Muscle layer of colon (tissue), 2 donors: ENCODE measurements around the gene MYO1C.

Source experiments
- H3K27ac ChIP-seq: one replicate; pipeline ENCODE4 v1.7.0; 2013; ENCODE audit warnings: low read depth, mild to moderate bottlenecking, low read length, moderate library complexity
- H3K27me3 ChIP-seq, 2 donors: one replicate each; pipeline ENCODE4 v1.7.0; 2013; ENCODE audit warnings: low read length in 2 of 2, mild to moderate bottlenecking in 2 of 2; ENCODE audit not compliant: insufficient read depth in 2 of 2, control insufficient read depth in 1 of 2
- H3K36me3 ChIP-seq: one replicate; pipeline ENCODE4 v1.7.0; 2013; ENCODE audit warnings: mild to moderate bottlenecking, low read length; ENCODE audit not compliant: insufficient read depth
- H3K4me1 ChIP-seq: one replicate; pipeline ENCODE4 v1.7.0; 2013; ENCODE audit warnings: mild to moderate bottlenecking, low read length; ENCODE audit not compliant: insufficient read depth
- H3K4me3 ChIP-seq, 2 donors: one replicate each; pipeline ENCODE4 v1.7.0; 2013; ENCODE audit warnings: low read length in 2 of 2, low read depth in 1 of 2, mild to moderate bottlenecking in 1 of 2, moderate library complexity in 1 of 2
- H3K9ac ChIP-seq: one replicate; pipeline ENCODE4 v1.7.0; 2013; ENCODE audit warnings: low read length
- H3K9me3 ChIP-seq: one replicate; pipeline ENCODE4 v1.7.0; 2013; ENCODE audit warnings: mild to moderate bottlenecking, low read length
- donor health status: abdominal sarcoma.
- donor health status: Adenocarcinoma of cecum.

Gene MYO1C

DNA sequence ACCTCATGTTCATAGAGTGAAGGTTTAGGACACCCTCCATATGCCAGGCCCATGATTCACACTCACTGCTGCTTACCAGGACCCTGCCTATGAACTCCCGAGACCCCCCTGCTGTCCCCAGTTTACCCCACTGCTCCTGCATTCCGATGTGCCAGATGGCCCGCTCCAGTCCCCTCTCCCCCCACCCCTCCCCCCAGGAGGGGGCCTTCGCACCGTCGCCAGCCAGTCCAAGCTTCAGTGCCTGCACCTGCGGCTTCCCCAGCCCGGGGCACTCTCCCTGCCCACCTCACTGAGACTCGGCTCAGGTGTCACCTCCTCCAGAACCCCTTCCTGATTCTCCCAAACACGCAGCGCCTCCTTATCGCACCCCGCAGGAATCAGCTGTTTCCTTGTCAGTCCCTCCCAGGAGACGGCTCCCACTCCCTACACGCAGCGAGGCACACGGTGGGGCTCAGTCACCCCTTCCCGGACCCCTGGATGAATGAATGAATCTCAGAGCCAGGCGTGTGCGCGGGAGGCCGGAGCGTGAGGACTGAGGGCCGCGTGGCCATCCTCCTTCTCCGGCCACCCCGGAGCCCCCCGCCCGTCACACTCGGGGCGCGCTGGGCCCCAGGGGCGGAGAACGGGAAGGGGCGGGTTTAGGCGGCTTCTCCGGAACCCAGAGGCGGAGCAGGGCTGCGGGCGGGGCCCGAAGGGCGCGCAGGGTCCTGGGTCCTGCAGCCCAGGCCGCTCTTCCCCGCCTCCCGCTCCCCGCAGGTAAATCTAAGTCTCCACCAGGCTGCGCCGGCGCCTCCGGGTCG is 1.6 kb downstream of the MYO1C start:
- Histone ChIP-seq H3K4me3 (peak overlapping the region; percentile 56 to 60), H3K27ac (peak overlapping the region; percentile 80), H3K36me3 (peaks cover 2% of the 10 kb centered on the region), H3K9me3 (no peaks in the 10 kb centered on the region), H3K9ac (no peak overlapping the region), H3K27me3 (no peaks in the 10 kb centered on the region), H3K4me1 (peaks cover 69% of the 10 kb centered on the region)

DNA sequence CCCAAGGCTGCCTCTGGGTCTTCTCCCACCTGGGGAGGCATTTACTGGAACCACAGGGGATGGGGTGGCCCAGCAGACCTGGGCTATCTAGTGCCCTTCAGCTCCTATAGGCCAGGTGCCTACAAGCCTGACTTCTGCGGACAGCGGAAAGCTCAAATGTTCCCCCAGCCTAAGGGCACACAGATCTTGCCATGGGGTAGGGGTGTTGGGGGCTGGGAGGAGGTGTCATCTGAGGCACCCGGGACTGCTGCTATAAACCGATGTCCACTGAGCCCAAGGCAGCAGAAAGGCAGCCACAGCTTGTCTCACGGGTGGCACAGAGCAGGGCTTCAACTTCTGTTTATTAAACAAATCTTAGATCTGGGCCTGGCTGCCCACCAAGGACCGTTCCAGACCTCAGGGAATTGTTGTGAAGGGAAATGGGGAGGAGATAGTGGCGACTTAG is 3.6 kb downstream of the MYO1C start:
- Histone ChIP-seq H3K4me3 (peak overlapping the region; percentile 38 to 77), H3K9ac (peak overlapping the region; percentile 74), H3K36me3 (no peaks in the 10 kb centered on the region), H3K4me1 (peaks cover 56% of the 10 kb centered on the region), H3K27me3 (no peaks in the 10 kb centered on the region), H3K9me3 (no peaks in the 10 kb centered on the region), H3K27ac (peak overlapping the region; percentile 94)

DNA sequence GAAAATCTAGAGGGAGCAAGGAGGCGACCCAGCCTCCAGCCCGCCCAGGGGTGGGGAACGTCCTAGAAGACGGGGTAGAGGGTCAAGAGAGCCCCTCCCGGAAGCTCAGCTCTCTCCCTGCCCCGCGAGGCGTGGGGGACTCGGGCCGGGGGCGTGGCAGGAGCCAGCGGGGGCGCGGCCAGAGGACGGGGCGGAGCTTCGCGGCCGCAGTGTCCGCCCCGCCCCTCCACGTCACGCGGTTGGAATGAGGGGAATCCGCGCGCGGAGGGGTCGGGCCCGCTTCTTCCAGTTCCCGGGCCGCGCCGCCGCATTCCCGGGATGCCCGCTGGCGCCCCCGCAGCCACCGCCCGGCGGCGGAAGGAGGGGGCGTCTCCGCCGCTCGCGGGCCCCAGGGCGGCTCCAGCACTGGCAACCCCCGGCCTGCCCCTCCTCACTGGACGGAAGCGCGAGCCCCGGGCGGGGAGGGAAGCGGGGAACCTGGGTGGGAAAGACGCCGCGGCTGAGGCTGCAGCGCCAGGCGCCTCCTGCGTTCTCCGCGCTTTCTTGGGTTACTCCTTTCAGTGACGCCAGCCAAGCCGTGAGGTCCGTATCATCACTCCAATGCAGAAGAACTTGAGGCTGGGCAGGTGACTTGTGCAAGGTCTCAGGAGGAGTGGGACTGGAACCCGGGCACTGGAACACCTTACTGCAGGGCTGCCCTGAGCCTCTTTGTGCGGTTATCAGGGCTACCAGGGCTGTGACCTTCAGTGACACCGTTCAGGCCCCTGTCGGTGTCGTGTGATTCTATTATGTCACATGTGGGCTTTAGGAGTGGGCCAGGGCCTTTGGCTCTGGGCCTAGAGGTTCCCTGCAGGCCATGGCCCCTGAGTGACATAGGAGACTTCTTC is 4.3 kb downstream of the MYO1C start:
- Histone ChIP-seq H3K4me1 (peaks cover 51% of the 10 kb centered on the region), H3K27me3 (no peaks in the 10 kb centered on the region), H3K9ac (peak overlapping the region; percentile 74), H3K4me3 (peak overlapping the region; percentile 38 to 77), H3K9me3 (no peaks in the 10 kb centered on the region), H3K27ac (peak overlapping the region; percentile 94), H3K36me3 (peaks cover 5% of the 10 kb centered on the region)

DNA sequence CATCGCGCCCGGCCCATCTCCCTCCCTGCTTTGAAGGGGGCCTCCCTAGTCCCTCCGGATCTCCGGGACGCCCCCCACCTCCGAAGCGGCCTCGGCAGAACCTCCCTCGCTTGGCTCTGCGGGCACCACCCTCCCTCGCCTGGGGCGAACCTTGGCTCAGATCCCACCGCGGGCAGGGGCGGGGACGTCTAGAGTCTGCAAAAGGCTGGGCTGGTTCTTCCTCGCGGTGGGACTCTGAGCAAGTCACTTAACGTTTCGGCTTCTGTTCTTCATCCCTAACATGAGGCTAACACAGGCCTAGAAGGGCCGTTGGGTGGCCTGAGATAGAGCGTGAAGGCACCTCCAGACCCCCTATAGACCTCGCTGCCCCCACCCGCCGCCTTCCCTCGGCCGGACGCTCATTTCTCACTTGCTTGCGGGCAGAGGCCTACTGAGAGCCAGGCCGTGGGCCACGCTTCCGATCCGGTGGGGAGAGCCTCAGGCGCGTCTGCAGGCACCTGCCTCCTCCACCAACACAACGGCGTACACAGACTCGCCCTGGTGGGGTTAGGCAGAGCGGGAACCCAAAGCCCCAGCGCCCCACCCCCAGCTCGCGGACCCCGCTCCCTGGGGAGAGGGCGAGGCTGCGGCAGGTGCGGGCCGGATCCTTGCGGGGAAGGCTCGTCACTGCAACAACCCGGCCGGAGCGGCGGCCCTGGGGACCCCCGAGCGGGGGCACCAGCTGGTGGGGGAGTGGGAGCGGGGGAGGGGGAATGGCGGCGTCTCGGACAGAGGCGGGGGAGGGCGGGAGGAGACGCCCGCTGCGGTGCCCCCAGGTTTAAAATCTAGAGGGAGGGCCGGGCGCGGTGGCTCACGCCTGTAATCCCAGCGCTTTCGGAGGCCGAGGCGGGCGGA is 5.4 kb downstream of the MYO1C start:
- Histone ChIP-seq H3K36me3 (peaks cover 12% of the 10 kb centered on the region), H3K27me3 (no peaks in the 10 kb centered on the region), H3K9ac (peak overlapping the region; percentile 9), H3K9me3 (no peaks in the 10 kb centered on the region), H3K4me3 (peak overlapping the region in 1 of 2 donors; percentile 37), H3K4me1 (peaks cover 48% of the 10 kb centered on the region), H3K27ac (peak overlapping the region; percentile 94)

DNA sequence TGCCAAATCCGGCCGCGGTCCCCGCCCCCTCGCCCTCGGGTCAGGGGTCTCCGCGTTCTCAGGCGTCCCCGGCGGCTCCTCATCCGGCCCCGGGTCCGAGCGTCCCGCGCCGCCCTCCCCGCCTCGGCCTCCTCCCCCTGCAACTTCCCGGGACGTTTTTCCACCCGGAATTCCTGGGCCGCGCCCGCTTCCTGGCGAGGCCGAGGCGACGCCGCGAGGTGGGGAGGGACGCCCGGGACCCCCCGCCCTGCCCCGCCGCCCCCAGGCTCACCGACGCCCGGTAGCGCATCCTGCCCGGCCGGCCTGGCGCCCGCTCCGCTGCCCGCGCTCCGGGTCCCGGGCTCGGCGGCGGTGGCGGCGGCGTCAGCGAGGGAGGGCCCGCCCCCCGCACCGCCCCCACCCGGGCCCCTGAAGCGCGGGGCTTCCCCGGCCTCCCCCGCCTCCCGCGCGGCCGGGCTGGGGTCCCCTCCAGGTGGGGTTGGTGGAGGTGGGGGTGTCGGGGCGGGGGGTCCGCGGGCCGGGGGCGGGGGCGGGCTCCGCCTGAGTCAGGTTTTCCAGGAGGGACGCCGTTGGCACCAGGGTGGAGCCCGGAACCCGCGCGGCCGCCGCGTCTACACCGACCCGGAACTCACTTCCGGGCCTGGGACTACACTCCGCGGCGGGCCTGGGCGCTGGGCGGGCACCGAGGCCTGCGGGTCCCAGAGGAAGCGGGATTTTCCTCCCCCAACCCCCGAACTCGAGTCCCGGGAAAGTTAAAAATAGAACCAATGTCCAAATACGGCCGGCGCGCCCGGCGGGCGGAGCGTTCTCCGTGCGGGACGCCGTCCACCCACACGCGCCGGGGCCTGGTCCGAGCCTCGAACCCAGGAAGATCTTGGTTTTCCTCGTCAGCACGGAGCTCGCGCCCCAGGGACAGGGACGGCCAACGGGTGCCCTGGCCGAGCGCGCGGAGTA is 6.8 kb downstream of the MYO1C start:
- Histone ChIP-seq H3K27me3 (no peaks in the 10 kb centered on the region), H3K4me1 (peaks cover 50% of the 10 kb centered on the region), H3K27ac (peak overlapping the region; percentile 94), H3K9ac (peak overlapping the region; percentile 65), H3K9me3 (no peaks in the 10 kb centered on the region), H3K36me3 (peaks cover 22% of the 10 kb centered on the region), H3K4me3 (peak overlapping the region; percentile 83 to 93)

DNA sequence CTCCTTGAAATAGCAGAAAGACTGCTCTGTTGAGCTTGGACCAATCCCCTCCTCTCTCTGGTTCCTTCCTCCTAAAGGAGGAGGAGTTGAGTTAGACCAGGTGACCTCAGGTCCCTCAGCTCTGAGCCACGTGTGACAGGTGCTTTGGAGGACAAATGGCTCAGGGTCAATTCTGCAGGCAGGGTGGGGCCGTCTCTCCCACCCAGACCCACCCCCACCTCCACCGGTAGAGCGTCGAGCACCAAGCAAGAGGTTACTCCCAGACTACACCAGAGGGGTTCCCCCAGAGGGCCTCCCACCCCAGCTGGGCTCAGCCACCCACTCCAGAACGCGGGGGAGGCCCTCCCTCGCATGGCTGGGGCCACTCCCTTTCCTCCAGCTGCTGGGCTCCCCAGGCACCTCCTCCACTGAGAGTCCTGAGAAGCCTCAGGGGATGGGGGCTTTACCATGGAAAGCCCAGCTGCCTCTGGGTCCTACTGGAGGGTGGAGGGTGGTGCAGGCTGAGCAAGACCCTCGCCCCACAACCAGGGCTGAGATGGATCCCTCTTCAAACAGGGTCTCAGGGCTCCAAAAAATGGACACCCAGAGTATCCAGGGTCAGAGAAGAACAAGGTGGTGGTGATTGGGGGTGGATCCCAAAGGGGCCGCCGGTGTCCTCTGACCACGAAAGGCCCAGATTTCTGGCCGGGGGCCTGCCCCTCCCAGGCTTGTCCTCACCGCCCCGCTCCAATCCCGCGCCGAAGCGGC is 7.6 kb downstream of the MYO1C start:
- no peaks in the 10 kb centered on the region for H3K27me3 ChIP-seq
- H3K4me1 ChIP-seq: peaks cover 44% of the 10 kb centered on the region
- peak overlapping the region; percentile 93 for H3K27ac ChIP-seq
- H3K36me3 ChIP-seq: peaks cover 28% of the 10 kb centered on the region
- H3K4me3 ChIP-seq: peak overlapping the region; percentile 83 to 93
- H3K9me3 ChIP-seq: no peaks in the 10 kb centered on the region
- peak overlapping the region; percentile 65 for H3K9ac ChIP-seq

DNA sequence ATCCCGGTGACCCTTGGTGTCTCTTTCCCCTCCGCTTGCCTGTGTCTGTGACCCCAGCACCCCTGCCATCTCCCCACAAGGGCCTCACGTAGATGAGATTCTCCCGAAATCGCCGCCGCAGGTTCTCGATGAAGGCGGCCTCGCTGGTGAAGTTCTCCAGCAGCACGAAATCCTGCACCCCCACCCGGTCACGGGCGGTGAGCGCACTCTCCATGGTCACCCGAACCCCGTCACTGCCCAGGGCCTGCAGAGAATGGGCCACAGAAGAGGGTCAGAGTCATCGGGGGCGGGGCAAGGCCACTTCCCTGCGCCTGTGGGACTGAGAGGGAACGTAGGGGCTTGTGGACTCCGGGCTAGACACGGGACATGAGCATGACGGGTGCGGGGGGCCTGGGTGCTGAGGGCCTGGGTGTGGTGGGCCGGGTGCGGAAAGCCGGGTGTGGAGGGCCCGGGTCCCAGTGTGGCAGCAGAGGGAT is 8.4 kb downstream of the MYO1C start:
- no peaks in the 10 kb centered on the region for H3K27me3 ChIP-seq
- H3K4me1 ChIP-seq: peaks cover 37% of the 10 kb centered on the region
- peak overlapping the region in 1 of 2 donors; percentile 23 for H3K4me3 ChIP-seq
- H3K27ac ChIP-seq: peak overlapping the region; percentile 86
- H3K36me3 ChIP-seq: peaks cover 32% of the 10 kb centered on the region
- no peaks in the 10 kb centered on the region for H3K9me3 ChIP-seq
- H3K9ac ChIP-seq: no peak overlapping the region

DNA sequence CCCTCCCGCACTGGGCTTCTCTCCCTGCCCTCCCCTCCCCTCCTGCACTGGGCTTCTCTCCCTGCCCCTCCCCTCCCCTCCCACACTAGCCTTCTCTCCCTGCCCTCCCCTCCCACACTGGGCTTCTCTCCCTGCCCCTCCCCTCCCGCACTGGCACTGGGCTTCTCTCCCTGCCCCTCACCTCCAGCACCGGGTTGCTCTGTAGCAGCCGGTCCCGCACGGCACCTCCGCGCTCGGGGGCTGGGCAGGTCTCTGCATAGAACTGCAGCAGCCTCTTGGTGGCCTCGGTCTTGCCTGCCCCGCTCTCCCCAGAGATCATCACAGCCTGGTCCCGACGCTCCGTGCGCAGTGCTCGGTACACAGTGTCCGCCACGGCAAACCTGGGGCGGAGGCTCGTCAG is 9.8 kb downstream of the MYO1C start:
- Histone ChIP-seq H3K9ac (no peak overlapping the region), H3K9me3 (no peaks in the 10 kb centered on the region), H3K27me3 (no peaks in the 10 kb centered on the region), H3K4me1 (peaks cover 28% of the 10 kb centered on the region), H3K36me3 (peaks cover 45% of the 10 kb centered on the region), H3K4me3 (no peak overlapping the region), H3K27ac (peak overlapping the region; percentile 52)

DNA sequence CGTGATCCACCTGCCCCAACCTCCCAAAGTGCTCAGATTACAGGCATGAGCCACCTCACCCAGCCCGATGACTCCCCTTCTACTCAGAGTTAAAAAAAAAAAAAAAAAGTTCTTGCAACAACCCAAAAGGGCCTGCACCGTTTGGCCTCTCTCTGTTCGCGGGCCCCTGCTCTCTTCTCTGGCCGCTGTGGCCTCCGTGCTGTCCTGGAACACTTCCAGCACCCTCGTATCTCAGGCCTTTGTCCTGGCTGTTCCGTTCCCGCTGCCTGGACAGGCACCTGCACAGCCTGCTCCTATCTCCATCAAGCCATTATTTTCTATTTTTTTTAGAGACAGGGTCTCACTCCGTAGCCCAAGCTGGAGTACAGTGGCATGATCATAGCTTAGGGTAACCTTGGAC is 10.8 kb downstream of the MYO1C start:
- no peak overlapping the region for H3K27ac ChIP-seq

More for the DNA sequence above, 10.8 kb downstream of the MYO1C start:
- no peaks in the 10 kb centered on the region for H3K9me3 ChIP-seq
- H3K4me1 ChIP-seq: peaks cover 28% of the 10 kb centered on the region
- no peaks in the 10 kb centered on the region for H3K27me3 ChIP-seq
- no peak overlapping the region for H3K4me3 ChIP-seq
- H3K9ac ChIP-seq: no peak overlapping the region
- peaks cover 51% of the 10 kb centered on the region for H3K36me3 ChIP-seq
